Measurements from ENCODE around the gene SLC4A7. TPM values are rescaled to one million over a fixed set of nuclear protein-coding genes. Genes with fewer than 3 reads are reported as not detected.

Gene SLC4A7
- total RNA-seq, 5 donors from 2014 or later (not counting 1 experiment from before 2014, with no cell fraction given): 47.4 to 66.4 (median 55.5) TPM

DNA sequence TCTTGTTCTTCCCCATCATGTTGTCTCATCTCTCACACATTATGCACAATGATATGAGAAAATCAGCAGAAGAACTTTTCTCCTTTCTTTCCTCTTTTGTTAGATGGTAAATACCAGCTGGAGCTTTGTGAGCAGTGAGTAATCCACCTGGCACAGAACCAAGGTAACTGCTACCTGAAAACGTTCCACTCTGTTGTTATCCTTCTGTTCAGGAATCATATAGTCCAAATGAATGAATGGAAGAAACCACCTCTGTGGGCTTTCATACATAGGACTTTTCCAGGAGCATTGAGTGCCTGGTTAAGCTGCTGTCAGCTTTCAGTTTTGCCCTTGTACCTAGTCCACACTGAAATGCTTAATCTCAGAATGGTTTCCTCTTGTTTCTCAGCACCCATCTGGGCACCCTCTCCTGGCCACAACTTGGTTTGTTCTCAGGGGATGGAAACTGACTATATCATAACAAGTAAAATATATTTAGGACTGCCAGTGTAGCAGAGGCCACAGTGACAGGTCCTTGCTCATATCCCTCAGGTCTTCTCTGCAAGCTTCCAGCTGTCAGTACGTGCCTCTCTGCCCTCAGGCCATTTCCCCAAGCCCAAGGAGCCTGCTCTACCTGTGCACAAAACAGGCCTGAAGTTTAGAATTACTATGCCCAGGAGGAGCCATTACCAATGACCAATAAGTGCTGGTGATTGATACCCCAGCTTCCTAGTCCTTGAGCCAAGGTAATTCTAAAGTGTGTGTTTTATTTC lies 23.5 kb upstream of the SLC4A7 start:
- WGBS (ENCODE audit: insufficient coverage): 86% methylated on average over 1 of the region's 2 CpGs
- no peaks in the 10 kb centered on the region for H3K4me1 ChIP-seq (ENCODE audit: control insufficient read depth in 1 of 2, extremely low read depth in 1 of 2, insufficient read depth in 2 of 2, low read length in 2 of 2)
- no peak for DNase-seq
- CTCF ChIA-PET: interaction anchor here in 1 of 2 donors (0.8 kb wide), 1 partner anchor 11 kb away, joined by 3 read pairs; no protein-coding TSS in a partner anchor
- no peaks in the 10 kb centered on the region for H3K36me3 ChIP-seq (ENCODE audit: control insufficient read depth in 2 of 2, extremely low read depth in 1 of 2, insufficient read depth in 1 of 2, low read length in 1 of 2)
- H3K4me3 Mint-ChIP-seq: no peak overlapping the region
- no peaks in the 10 kb centered on the region for H3K9me3 ChIP-seq
- no peak overlapping the region for H3K27ac ChIP-seq (ENCODE audit: low read length)
- no peak overlapping the region for H3K4me3 ChIP-seq (ENCODE audit: control insufficient read depth in 1 of 2, extremely low read depth in 1 of 2, low read length in 1 of 2)
- H3K36me3 Mint-ChIP-seq: no peaks in the 10 kb centered on the region
- H3K27me3 ChIP-seq (replicated peaks in 1 of 2; ENCODE audit: control insufficient read depth in 2 of 2, extremely low read depth in 1 of 2, insufficient read depth in 2 of 2, low read length in 1 of 2): no peaks in the 10 kb centered on the region
- H3K4me1 Mint-ChIP-seq: no peaks in the 10 kb centered on the region
- H3K27me3 Mint-ChIP-seq: no peaks in the 10 kb centered on the region
- POLR2A ChIA-PET: interaction anchor here in 1 of 2 donors (0.6 kb wide), 1 partner anchor 105 kb away, joined by 3 read pairs; no protein-coding TSS in a partner anchor
- H3K9me3 Mint-ChIP-seq: no peaks in the 10 kb centered on the region
- no peak overlapping the region for H3K27ac Mint-ChIP-seq
- no peak for ATAC-seq (replicated peaks in 1 of 4)

DNA sequence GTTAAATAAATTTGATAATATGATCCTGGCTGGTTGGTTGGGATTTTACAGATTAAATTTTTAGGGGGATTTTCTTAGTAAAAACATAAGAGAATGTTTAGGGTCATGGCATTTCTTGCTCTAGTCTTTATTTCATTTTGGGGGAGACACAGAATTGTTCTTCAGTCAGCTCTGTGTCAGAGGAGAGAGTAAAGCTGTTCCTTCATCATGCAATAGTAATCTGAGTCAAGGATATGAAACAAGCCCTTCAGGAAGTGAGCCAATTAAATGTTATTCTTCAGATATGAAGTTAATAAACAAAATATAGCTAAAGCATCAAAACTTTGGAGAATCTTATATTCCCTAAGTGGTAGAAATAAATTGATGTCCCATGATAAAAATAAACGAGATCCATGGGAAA lies 22.9 kb upstream of the SLC4A7 start:
- no peaks in the 10 kb centered on the region for H3K27me3 ChIP-seq (replicated peaks in 1 of 2; ENCODE audit: control insufficient read depth in 2 of 2, extremely low read depth in 1 of 2, insufficient read depth in 2 of 2, low read length in 1 of 2)
- no peaks in the 10 kb centered on the region for H3K9me3 ChIP-seq
- no peak overlapping the region for H3K4me3 ChIP-seq (ENCODE audit: control insufficient read depth in 1 of 2, extremely low read depth in 1 of 2, low read length in 1 of 2)
- DNase-seq: no peak
- no peaks in the 10 kb centered on the region for H3K4me1 ChIP-seq (ENCODE audit: control insufficient read depth in 1 of 2, extremely low read depth in 1 of 2, insufficient read depth in 2 of 2, low read length in 2 of 2)
- no peak for ATAC-seq (replicated peaks in 1 of 4)
- ChIA-PET POLR2A (no interaction called here), CTCF (interaction anchor here in 1 of 2 donors (0.8 kb wide), 1 partner anchor 11 kb away, joined by 3 read pairs; no protein-coding TSS in a partner anchor)
- H3K27ac ChIP-seq (ENCODE audit: low read length): no peak overlapping the region
- H3K27ac Mint-ChIP-seq: no peak overlapping the region
- no peaks in the 10 kb centered on the region for H3K36me3 ChIP-seq (ENCODE audit: control insufficient read depth in 2 of 2, extremely low read depth in 1 of 2, insufficient read depth in 1 of 2, low read length in 1 of 2)
- no peaks in the 10 kb centered on the region for H3K27me3 Mint-ChIP-seq
- no peaks in the 10 kb centered on the region for H3K36me3 Mint-ChIP-seq
- WGBS (ENCODE audit: insufficient coverage): no CpG with 5 or more reads among the region's 1 CpG
- no peak overlapping the region for H3K4me3 Mint-ChIP-seq
- no peaks in the 10 kb centered on the region for H3K4me1 Mint-ChIP-seq
- H3K9me3 Mint-ChIP-seq: no peaks in the 10 kb centered on the region

DNA sequence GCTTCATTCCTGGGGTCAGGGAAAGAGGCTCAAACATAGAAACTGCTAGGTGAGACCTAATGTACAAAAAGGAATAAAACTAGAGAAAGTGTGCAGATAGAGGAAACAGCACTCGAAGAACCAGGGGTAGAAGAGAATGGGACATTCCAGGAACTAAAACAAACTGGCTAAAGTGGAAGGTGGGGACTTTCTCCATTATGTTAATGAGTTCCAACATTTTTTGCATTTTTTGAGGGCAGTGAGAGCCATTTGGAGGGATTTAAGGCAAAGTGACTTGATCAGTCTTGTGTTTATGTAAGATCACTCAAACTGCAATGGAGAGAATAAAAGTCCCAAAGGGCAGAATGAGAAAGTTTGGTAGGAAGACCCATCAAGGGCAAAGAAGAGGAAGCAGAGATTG lies 20.6 kb upstream of the SLC4A7 start:
- Mint-ChIP-seq H3K4me3 (no peak overlapping the region), H3K27me3 (no peaks in the 10 kb centered on the region), H3K36me3 (no peaks in the 10 kb centered on the region), H3K4me1 (no peaks in the 10 kb centered on the region), H3K27ac (no peak overlapping the region), H3K9me3 (no peaks in the 10 kb centered on the region)
- 100% methylated on average over 1 of the region's 1 CpG for whole genome bisulfite sequencing (ENCODE audit: insufficient coverage)
- H3K9me3 ChIP-seq: no peaks in the 10 kb centered on the region
- H3K36me3 ChIP-seq (ENCODE audit: control insufficient read depth in 2 of 2, extremely low read depth in 1 of 2, insufficient read depth in 1 of 2, low read length in 1 of 2): no peaks in the 10 kb centered on the region
- ATAC-seq (replicated peaks in 1 of 4) (no peak), DNase-seq (no peak)
- H3K27ac ChIP-seq (ENCODE audit: low read length): no peak overlapping the region
- ChIA-PET POLR2A (no interaction called here), CTCF (no interaction called here)
- no peak overlapping the region for H3K4me3 ChIP-seq (ENCODE audit: control insufficient read depth in 1 of 2, extremely low read depth in 1 of 2, low read length in 1 of 2)
- no peaks in the 10 kb centered on the region for H3K27me3 ChIP-seq (replicated peaks in 1 of 2; ENCODE audit: control insufficient read depth in 2 of 2, extremely low read depth in 1 of 2, insufficient read depth in 2 of 2, low read length in 1 of 2)
- H3K4me1 ChIP-seq (ENCODE audit: control insufficient read depth in 1 of 2, extremely low read depth in 1 of 2, insufficient read depth in 2 of 2, low read length in 2 of 2): no peaks in the 10 kb centered on the region

DNA sequence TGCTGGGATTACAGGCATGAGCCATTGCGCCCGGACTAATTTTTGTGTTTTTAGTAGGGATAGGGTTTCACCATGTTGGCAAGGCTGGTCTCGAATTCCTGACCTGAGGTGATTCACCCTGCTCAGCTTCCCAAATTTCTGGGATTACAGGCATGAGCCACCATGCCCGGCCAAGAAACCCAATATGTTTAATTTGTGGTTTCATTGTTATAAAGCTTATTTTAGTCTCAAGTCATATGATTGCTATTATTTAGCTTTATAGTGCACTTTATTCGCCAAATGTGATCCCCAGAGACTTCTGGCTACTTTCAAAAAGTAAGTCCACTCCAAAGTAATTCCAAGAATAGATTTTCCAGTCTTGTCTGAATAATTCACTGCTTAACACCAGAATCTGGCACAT lies 19.3 kb upstream of the SLC4A7 start:
- POLR2A ChIA-PET: no interaction called here
- no peak for DNase-seq
- H3K36me3 Mint-ChIP-seq: no peaks in the 10 kb centered on the region

DNA sequence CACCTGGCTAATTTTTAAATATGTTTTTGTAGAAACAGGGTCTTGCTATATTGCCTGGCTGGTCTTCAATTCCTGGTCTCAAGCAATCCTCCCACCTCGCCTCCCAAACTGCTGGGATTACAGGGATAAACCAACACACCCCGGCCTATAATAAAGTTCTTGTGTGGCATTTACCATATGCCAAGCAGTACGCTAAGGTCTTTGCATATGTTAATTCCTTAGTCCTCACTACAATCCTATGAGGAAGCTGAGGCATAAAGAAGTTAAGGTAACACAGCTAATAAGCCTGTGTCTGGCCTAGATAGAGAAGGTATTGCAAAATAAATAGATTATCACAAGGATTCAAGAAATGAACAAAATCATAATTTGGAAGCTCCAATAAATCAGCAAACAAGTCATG lies 17.6 kb upstream of the SLC4A7 start:
- Histone ChIP-seq H3K27ac (ENCODE audit: low read length) (no peak overlapping the region), H3K4me3 (ENCODE audit: control insufficient read depth in 1 of 2, extremely low read depth in 1 of 2, low read length in 1 of 2) (no peak overlapping the region), H3K27me3 (replicated peaks in 1 of 2; ENCODE audit: control insufficient read depth in 2 of 2, extremely low read depth in 1 of 2, insufficient read depth in 2 of 2, low read length in 1 of 2) (no peaks in the 10 kb centered on the region), H3K9me3 (no peaks in the 10 kb centered on the region), H3K36me3 (ENCODE audit: control insufficient read depth in 2 of 2, extremely low read depth in 1 of 2, insufficient read depth in 1 of 2, low read length in 1 of 2) (no peaks in the 10 kb centered on the region), H3K4me1 (ENCODE audit: control insufficient read depth in 1 of 2, extremely low read depth in 1 of 2, insufficient read depth in 2 of 2, low read length in 2 of 2) (no peaks in the 10 kb centered on the region)
- no peak for DNase-seq
- no peaks in the 10 kb centered on the region for H3K36me3 Mint-ChIP-seq
- ATAC-seq (replicated peaks in 1 of 4): no peak
- H3K4me3 Mint-ChIP-seq: no peak overlapping the region
- H3K27ac Mint-ChIP-seq: no peak overlapping the region
- ChIA-PET CTCF (no interaction called here), POLR2A (no interaction called here)
- H3K27me3 Mint-ChIP-seq: no peaks in the 10 kb centered on the region
- no peaks in the 10 kb centered on the region for H3K9me3 Mint-ChIP-seq
- WGBS (ENCODE audit: insufficient coverage): 100% methylated on average over 2 of the region's 3 CpGs
- peaks cover 0 to under 1% (median 0%) of the 10 kb centered on the region in 3 donors for H3K4me1 Mint-ChIP-seq

More for the DNA sequence above, 19.3 kb upstream of the SLC4A7 start:
- H3K9me3 Mint-ChIP-seq: no peaks in the 10 kb centered on the region
- Histone ChIP-seq H3K4me1 (ENCODE audit: control insufficient read depth in 1 of 2, extremely low read depth in 1 of 2, insufficient read depth in 2 of 2, low read length in 2 of 2) (no peaks in the 10 kb centered on the region), H3K9me3 (no peaks in the 10 kb centered on the region), H3K4me3 (ENCODE audit: control insufficient read depth in 1 of 2, extremely low read depth in 1 of 2, low read length in 1 of 2) (no peak overlapping the region), H3K27ac (ENCODE audit: low read length) (no peak overlapping the region), H3K27me3 (replicated peaks in 1 of 2; ENCODE audit: control insufficient read depth in 2 of 2, extremely low read depth in 1 of 2, insufficient read depth in 2 of 2, low read length in 1 of 2) (no peaks in the 10 kb centered on the region), H3K36me3 (ENCODE audit: control insufficient read depth in 2 of 2, extremely low read depth in 1 of 2, insufficient read depth in 1 of 2, low read length in 1 of 2) (no peaks in the 10 kb centered on the region)
- no peaks in the 10 kb centered on the region for H3K4me1 Mint-ChIP-seq
- H3K27ac Mint-ChIP-seq: no peak overlapping the region
- no peak overlapping the region for H3K4me3 Mint-ChIP-seq
- H3K27me3 Mint-ChIP-seq: no peaks in the 10 kb centered on the region
- CTCF ChIA-PET: no interaction called here
- no peak for ATAC-seq (replicated peaks in 1 of 4)
- 80% methylated on average over 2 of the region's 5 CpGs for WGBS (ENCODE audit: insufficient coverage)

DNA sequence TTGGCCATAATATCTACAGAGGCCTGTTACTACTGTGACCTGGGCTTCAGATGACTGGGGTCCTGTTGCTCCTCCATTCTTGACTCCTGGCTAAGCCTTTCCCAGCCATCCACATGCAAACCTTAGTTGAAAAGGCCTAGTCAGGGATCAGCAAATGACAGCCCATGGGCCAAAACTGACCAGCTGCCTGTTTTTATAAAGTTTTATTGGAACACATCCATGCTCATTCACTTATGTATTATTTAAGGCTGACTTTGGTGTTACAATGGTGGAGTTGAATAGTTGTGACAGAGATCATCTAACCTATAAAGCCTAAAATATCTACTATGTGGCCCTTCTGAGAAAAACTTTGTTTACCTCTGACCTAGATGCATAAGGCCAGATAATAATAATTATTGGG lies 16.8 kb upstream of the SLC4A7 start:
- CTCF ChIA-PET: no interaction called here

More for the DNA sequence above, 16.8 kb upstream of the SLC4A7 start:
- no peaks in the 10 kb centered on the region for H3K4me1 ChIP-seq (ENCODE audit: control insufficient read depth in 1 of 2, extremely low read depth in 1 of 2, insufficient read depth in 2 of 2, low read length in 2 of 2)
- H3K27me3 ChIP-seq (replicated peaks in 1 of 2; ENCODE audit: control insufficient read depth in 2 of 2, extremely low read depth in 1 of 2, insufficient read depth in 2 of 2, low read length in 1 of 2): no peaks in the 10 kb centered on the region
- Mint-ChIP-seq H3K4me3 (no peak overlapping the region), H3K4me1 (peaks cover 0 to 5% (median 3%) of the 10 kb centered on the region in 3 donors), H3K27me3 (no peaks in the 10 kb centered on the region), H3K36me3 (no peaks in the 10 kb centered on the region), H3K27ac (no peak overlapping the region), H3K9me3 (no peaks in the 10 kb centered on the region)
- H3K27ac ChIP-seq (ENCODE audit: low read length): no peak overlapping the region
- H3K36me3 ChIP-seq (ENCODE audit: control insufficient read depth in 2 of 2, extremely low read depth in 1 of 2, insufficient read depth in 1 of 2, low read length in 1 of 2): no peaks in the 10 kb centered on the region
- DNase-seq (no peak), ATAC-seq (replicated peaks in 1 of 4) (no peak)
- no peak overlapping the region for H3K4me3 ChIP-seq (ENCODE audit: control insufficient read depth in 1 of 2, extremely low read depth in 1 of 2, low read length in 1 of 2)
- no peaks in the 10 kb centered on the region for H3K9me3 ChIP-seq
- POLR2A ChIA-PET: interaction anchor here in 1 of 2 donors (0.7 kb wide), 1 partner anchor 134 kb away, joined by 5 read pairs; no protein-coding TSS in a partner anchor

Data from T-cell (primary cell).